HG03378 (cell line): ENCODE data around the gene NDRG2.

Source experiments
- ATAC-seq: cut with Tn5 transposase; IDR thresholded peaks from one replicate; pipeline ENCODE4 v1.9.1; 2021; ENCODE audit warnings: mild to moderate bottlenecking, moderate library complexity; ENCODE audit not compliant: unreplicated experiment

Gene NDRG2

DNA sequence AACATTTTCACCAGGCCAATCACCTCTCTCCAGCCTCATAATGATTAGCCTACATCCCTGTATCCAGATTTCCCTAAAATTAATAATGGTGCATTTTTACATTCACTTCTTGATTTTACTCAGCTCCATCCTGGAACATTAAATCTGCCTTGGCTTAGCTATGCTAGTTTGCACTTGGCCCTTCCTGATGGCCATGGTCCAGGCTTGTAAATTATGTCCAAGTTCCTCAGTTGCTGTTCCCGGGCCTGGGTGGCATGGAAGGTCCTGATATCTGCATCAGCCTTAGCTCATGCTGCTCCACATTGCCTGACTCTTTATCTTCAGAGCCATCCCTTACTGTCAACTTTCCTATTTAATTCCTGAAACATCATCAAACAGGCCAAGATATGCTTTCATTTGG is 46.2 kb downstream of the NDRG2 start:
- no peak for ATAC-seq

DNA sequence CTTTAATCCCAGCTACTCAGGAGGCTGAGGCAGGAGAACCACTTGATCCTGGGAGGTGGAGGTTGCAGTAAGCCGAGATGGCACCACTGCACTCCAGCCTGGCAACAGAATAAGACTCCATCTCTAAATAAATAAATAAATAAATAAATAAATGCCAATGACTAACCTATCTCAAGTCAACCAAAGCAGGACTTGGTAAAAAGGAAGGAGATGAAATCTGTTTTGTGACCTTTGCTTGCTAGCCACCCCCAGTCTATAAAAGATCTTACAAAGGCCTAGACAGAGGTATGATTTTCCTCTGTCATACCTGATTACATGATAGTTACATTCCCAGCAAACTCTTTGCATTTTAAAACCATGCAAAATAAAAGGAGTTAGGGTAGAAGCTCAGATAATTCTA is 48.6 kb downstream of the NDRG2 start:
- no peak for ATAC-seq

DNA sequence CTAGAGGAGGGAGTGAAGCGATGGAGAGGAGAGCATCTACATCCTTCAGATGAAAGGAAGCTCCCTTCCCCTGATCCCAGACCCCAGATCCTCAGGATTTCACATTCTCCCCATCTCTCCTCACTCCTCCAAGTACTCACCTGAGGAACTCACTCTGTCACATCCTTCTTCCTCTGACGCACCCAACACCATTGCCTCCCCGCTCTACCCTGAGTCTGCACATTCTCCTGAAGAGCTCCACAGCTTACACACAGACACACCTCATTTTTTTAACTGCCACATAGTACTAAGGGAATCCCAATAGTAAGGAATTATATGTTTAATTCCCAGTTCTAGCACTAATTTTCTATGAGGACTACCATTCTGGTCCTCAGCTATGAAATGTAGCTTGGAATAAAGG is 51.4 kb downstream of the NDRG2 start:
- ATAC-seq: no peak

DNA sequence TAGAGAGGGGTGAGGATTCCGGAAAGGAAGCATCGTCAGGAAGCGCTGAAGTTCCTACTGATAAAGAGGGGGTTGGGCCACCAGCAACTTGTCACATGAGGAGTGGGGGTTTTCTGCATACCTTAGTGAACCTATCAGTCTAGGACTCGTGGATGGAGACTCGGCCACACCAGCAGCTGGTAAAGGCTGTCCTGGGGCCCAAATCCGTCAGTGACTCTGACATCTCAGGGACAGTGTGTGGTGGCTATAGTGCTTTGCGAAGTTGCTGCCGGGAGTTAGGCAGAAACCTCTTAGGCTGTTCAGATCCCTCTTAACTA is 53.2 kb downstream of the NDRG2 start:
- ATAC-seq: peak; percentile 30

DNA sequence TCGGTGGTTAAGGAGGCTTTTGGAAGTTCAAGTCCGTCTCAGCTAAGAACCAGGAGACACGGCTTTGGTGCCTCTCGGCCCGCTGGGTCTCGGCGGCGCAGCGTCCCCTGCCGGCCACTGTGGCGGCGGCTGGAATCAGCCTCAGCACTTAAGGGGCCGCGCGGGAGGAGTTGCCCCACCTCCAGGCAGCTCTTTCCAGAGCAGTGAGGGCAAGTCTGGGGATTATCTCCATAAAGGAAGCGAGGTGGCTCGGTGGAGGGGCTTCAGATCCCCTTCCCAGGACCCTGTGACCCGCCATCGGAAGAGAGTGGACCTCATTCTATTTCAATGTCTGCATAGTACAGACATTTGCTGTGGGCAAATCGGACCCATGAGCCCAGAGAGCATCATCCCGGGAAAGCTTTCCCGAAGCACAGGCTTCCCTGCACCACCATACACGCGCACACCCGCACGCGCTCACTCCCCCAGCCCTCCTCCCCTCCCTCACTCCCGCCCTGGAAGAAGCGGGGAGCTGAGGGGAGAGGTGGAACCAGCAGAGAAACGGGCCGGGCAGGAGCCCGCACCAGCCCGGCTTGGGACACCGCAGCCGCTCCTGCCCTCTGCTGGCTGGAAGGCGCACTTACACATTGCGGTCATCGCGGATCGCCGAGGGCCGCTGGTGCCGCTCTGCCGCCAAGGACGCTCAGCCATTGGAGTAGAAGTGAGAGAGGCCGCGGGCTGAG is 53.7 kb downstream of the NDRG2 start:
- peak; percentile 85 for ATAC-seq

DNA sequence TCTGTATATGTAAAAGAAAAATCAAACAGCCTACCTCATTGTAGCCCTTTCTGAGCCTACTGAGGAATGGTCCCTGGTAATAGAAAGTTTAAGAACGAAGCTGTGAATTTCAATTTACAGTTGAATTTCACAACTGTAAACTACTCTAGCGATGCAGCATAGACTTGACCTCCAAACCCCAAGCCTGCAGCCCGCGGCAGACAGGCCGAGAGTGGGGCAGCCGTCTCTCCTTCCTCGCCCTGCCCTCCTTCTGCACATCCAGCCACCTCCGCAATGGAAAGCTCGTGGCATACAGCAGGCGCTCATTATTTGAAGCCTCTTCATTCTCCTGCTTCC is 54.2 kb downstream of the NDRG2 start:
- no peak for ATAC-seq

DNA sequence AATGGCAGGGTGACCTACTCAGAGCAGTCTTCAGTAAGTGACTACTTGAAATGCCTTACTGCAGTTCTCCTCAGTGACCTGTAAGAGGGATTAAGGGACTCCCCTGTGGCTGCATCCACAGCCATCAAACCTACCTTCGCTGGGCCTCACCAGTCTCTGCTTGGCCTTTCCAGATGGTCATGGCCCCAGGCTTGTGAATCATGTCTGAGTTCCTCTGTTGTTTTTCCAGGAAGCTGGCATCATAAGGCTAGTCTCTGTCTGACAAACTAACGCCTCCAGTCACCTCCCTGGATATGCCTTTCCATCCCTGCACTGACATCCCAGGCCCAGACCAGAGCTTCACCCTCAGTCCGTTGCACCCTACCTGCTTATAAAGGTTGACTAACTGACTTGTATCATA is 55.5 kb downstream of the NDRG2 start:
- ATAC-seq: no peak
